CD4-positive, alpha-beta T cell treated with Interleukin-15 for 1 hour (primary cell): ENCODE data around the gene CFAP100.

ENCODE experiments used
- DNase-seq: peaks from one replicate; pipeline ENCODE4 v3.0.0-alpha.2; 2020

Gene CFAP100

DNA sequence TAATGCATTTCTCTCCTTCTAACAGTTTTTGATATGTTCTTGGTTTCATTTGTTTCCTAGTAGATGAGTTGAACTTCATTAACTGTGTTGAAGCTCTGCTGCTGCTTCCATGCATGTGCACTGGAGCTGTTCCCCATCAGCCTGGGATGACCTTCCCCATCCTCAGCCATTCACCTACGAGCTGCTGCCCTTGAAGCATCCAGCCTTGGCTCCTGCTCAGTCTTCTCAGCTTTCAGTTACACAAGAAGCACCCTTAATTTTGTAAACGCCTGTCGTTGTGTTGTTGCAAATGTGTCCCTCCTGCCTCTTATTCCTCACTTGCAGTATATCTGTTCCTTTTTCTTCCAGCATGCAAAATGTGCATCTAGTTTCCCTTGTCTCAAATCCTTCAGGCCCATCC, 89.4 kb downstream of the CFAP100 start:
- DNase-seq = no peak

GRCh38 chr3:126484662-126485061, 90.0 kb downstream of the CFAP100 start:
- no peak for DNase-seq

DNA sequence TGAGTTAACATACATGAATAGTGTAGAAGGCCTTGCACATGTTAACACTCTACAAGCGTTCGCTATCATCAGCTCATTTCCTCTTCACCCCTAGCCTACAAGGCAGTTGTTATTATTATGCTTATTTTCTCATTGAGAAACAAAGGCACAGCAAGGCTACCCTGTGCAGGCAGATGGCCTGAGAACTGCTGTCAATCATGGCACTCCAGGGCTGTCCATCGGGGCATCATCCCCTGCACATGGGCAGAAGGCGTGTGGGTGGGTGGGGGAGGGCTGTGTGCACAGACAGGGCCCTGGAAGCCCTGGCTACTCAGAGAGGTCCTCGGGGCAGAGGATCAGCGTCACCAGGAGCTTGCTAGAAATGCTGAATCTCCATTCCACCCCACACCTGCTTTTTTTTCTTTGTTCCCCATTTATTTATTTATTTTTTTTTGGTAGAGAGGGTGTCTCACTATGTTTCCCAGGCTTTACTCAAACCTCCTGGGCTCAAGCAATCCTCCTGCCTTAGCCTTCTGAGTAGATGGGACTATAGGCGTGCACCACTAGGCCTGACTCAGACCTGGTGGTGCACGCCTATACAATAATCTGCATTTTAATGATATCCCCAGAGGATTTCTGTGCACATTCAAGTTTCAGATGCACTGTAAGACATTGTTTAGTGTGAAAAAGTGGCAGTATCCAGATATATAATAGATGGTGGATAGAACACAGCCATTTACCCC, 90.6 kb downstream of the CFAP100 start:
- DNase-seq = no peak

DNA sequence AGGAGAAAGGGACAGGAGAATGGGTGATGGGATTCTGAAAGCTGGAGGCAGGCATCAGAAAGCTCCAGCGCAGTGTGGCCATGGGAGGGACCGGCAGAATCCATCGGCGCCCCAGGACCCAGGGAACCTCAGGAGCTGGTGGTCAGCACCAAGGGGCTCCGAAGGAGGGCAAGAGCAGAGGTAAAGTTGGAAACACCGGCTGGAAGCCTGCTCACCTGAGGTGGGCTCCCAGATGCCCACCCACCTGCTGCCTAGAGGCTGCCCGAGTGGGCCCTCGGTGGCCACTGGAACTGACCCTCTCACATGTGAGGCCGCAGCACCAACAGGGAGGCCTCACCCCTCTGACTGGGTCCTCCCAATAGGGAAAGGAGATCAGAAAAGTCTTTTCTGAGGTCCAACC, 91.2 kb downstream of the CFAP100 start:
- DNase-seq = no peak
